Cardiac muscle cell (in vitro differentiated cells and primary cell): ENCODE data around the gene TFDP1. TPM values are rescaled to one million over a fixed set of nuclear protein-coding genes. Genes with fewer than 3 reads are reported as not detected.

ENCODE experiments used
- DNase-seq, 2 donors: peaks; one replicate each; pipeline versions ENCODE4 v3.0.0 to v3.0.0-alpha.2; 2010 to 2017; ENCODE audit warnings: low read depth in 1 of 2, low spot score in 1 of 2
- H3K27ac ChIP-seq: fragments of 200-600 bp; sonication (generic); 2 replicates; pipeline ENCODE4 v1.5.1; 2016
- H3K27me3 ChIP-seq: fragments of 200-600 bp; sonication (generic); 2 replicates; pipeline ENCODE4 v1.6.0; 2016; ENCODE audit warnings: control low read depth
- H3K36me3 ChIP-seq: fragments of 200-600 bp; sonication (generic); 2 replicates; pipeline ENCODE4 v1.5.1; 2016; ENCODE audit warnings: control low read depth
- H3K4me1 ChIP-seq: fragments of 200-600 bp; sonication (generic); 2 replicates; pipeline ENCODE4 v1.8.1; 2017; ENCODE audit warnings: low read depth, mild to moderate bottlenecking, mixed run types
- H3K4me3 ChIP-seq: fragments of 200-600 bp; sonication (generic); 2 replicates; pipeline ENCODE4 v1.5.1; 2016; ENCODE audit warnings: mild to moderate bottlenecking
- H3K9me3 ChIP-seq: fragments of 200-600 bp; sonication (generic); 2 replicates; pipeline ENCODE4 v1.5.1; 2017; ENCODE audit warnings: low read depth, mild to moderate bottlenecking, control low read depth
- CTCF ChIP-seq: IDR thresholded peaks from 2 replicates; pipeline ENCODE4 v1.5.1; 2012; ENCODE audit warnings: low read depth, mild to moderate bottlenecking, low read length
- polyA plus RNA-seq: library from polyadenylated mRNA; unstranded; fragments of >200 nt; fragmentation: Nextera tagmentation; extraction: Ambion mirVana; gene quantifications from 2 replicates; pipeline ENCODE4 v1.2.1, GENCODE V29; 2016
- total RNA-seq: library from RNA; depleted of rRNA; stranded (reverse); fragments of >200 nt; gene quantifications from 2 replicates; pipeline ENCODE4 v1.2.3, GENCODE V29; 2016

Gene TFDP1
- total and polyA plus RNA-seq, 2 experiments from 2014 or later = 36.9 to 81.7 TPM

- H3K4me3 ChIP-seq = no peak within 1 kb of the TSS
- no peak within 1 kb of the TSS for H3K27ac ChIP-seq
- no peaks in the 10 kb centered on the region for H3K27me3 ChIP-seq
- H3K4me1 ChIP-seq = peaks cover 5% of the 10 kb centered on the region
- no peak for DNase-seq
- no peaks in the 10 kb centered on the region for H3K9me3 ChIP-seq
- TF ChIP-seq CTCF = no peak
- no peaks in the 10 kb centered on the region for H3K36me3 ChIP-seq
Measured at GRCh38 chr13:113666951-113667701, 82.6 kb downstream of the TFDP1 start, which contains the start of gene GRK1. GRK1 (plus strand) TSS chr13:113667219; CDS start chr13:113667387, 168 bp downstream.

- peaks cover 5% of the 10 kb centered on the region for H3K4me1 ChIP-seq
- H3K27me3 ChIP-seq = no peaks in the 10 kb centered on the region
- no peaks in the 10 kb centered on the region for H3K36me3 ChIP-seq
- no peak overlapping the region for H3K4me3 ChIP-seq
- no peak for DNase-seq
- H3K9me3 ChIP-seq = no peaks in the 10 kb centered on the region
- no peak for TF ChIP-seq CTCF
- H3K27ac ChIP-seq = no peak overlapping the region
Measured at GRCh38 chr13:113667771-113668490, 83.4 kb downstream of the TFDP1 start.

- Histone ChIP-seq H3K27me3 (no peaks in the 10 kb centered on the region), H3K9me3 (no peaks in the 10 kb centered on the region), H3K27ac (no peak overlapping the region), H3K36me3 (no peaks in the 10 kb centered on the region), H3K4me3 (no peak overlapping the region), H3K4me1 (peaks cover 5% of the 10 kb centered on the region)
- no peak for TF ChIP-seq CTCF
- DNase-seq = no peak
Measured at GRCh38 chr13:113668491-113668971, 84.0 kb downstream of the TFDP1 start.

- Histone ChIP-seq H3K9me3 (no peaks in the 10 kb centered on the region), H3K4me3 (no peak overlapping the region), H3K27ac (no peak overlapping the region), H3K27me3 (no peaks in the 10 kb centered on the region), H3K4me1 (peaks cover 5% of the 10 kb centered on the region), H3K36me3 (no peaks in the 10 kb centered on the region)
- no peak for TF ChIP-seq CTCF
- DNase-seq = no peak
Measured at GRCh38 chr13:113669231-113669754, 84.7 kb downstream of the TFDP1 start.

GRCh38 chr13:113669755-113670341 is 85.3 kb downstream of the TFDP1 start:
- no peak overlapping the region for H3K27ac ChIP-seq
- TF ChIP-seq CTCF = no peak
- H3K27me3 ChIP-seq = no peaks in the 10 kb centered on the region
- H3K4me1 ChIP-seq = peaks cover 5% of the 10 kb centered on the region
- H3K9me3 ChIP-seq = no peaks in the 10 kb centered on the region
- H3K4me3 ChIP-seq = no peak overlapping the region
- no peak for DNase-seq
- no peaks in the 10 kb centered on the region for H3K36me3 ChIP-seq
